ENCODE data around the gene PLXNB2.

GRCh38 chr22:50287731-50288130 lies 19.7 kb downstream of the PLXNB2 start:
- TF ChIP-seq, protein P1, sequence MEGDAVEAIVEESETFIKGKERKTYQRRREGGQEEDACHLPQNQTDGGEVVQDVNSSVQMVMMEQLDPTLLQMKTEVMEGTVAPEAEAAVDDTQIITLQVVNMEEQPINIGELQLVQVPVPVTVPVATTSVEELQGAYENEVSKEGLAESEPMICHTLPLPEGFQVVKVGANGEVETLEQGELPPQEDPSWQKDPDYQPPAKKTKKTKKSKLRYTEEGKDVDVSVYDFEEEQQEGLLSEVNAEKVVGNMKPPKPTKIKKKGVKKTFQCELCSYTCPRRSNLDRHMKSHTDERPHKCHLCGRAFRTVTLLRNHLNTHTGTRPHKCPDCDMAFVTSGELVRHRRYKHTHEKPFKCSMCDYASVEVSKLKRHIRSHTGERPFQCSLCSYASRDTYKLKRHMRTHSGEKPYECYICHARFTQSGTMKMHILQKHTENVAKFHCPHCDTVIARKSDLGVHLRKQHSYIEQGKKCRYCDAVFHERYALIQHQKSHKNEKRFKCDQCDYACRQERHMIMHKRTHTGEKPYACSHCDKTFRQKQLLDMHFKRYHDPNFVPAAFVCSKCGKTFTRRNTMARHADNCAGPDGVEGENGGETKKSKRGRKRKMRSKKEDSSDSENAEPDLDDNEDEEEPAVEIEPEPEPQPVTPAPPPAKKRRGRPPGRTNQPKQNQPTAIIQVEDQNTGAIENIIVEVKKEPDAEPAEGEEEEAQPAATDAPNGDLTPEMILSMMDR (IDR thresholded peaks at IDR 0.05; ENCODE audit: poor library complexity, severe bottlenecking): no peak
- TF ChIP-seq EP300 (conservative IDR thresholded peaks at IDR 0.05; ENCODE audit: poor library complexity, severe bottlenecking): no peak
- TF ChIP-seq SMC3 (conservative IDR thresholded peaks at IDR 0.05; ENCODE audit: poor library complexity): no peak
- no peak for TF ChIP-seq EZH2 (IDR thresholded peaks at IDR 0.05; ENCODE audit: borderline replicate concordance, insufficient read depth, low read length, poor library complexity, severe bottlenecking)
- TF ChIP-seq, protein P2, sequence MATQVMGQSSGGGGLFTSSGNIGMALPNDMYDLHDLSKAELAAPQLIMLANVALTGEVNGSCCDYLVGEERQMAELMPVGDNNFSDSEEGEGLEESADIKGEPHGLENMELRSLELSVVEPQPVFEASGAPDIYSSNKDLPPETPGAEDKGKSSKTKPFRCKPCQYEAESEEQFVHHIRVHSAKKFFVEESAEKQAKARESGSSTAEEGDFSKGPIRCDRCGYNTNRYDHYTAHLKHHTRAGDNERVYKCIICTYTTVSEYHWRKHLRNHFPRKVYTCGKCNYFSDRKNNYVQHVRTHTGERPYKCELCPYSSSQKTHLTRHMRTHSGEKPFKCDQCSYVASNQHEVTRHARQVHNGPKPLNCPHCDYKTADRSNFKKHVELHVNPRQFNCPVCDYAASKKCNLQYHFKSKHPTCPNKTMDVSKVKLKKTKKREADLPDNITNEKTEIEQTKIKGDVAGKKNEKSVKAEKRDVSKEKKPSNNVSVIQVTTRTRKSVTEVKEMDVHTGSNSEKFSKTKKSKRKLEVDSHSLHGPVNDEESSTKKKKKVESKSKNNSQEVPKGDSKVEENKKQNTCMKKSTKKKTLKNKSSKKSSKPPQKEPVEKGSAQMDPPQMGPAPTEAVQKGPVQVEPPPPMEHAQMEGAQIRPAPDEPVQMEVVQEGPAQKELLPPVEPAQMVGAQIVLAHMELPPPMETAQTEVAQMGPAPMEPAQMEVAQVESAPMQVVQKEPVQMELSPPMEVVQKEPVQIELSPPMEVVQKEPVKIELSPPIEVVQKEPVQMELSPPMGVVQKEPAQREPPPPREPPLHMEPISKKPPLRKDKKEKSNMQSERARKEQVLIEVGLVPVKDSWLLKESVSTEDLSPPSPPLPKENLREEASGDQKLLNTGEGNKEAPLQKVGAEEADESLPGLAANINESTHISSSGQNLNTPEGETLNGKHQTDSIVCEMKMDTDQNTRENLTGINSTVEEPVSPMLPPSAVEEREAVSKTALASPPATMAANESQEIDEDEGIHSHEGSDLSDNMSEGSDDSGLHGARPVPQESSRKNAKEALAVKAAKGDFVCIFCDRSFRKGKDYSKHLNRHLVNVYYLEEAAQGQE (IDR thresholded peaks at IDR 0.05; ENCODE audit: borderline replicate concordance): no peak
- no peak for TF ChIP-seq RAD21 (conservative IDR thresholded peaks at IDR 0.05)
- no peak for TF ChIP-seq POLR2AphosphoS5 (IDR thresholded peaks at IDR 0.05)
- TF ChIP-seq MXI1 (conservative IDR thresholded peaks at IDR 0.05; ENCODE audit: poor library complexity, severe bottlenecking): no peak
- TF ChIP-seq TAF1 (IDR thresholded peaks at IDR 0.05; ENCODE audit: low read depth): no peak

All from neural cell (in vitro differentiated cells).